ENCODE measurements around the gene RNF168. TPM values are rescaled to one million over a fixed set of nuclear protein-coding genes. Genes with fewer than 3 reads are reported as not detected.
"Not testable (repeated sequence)": the region's sequence is repeated elsewhere in the genome, so short reads cannot be mapped to it uniquely, and the experiment has no call there.

The RNF168 gene
- total and polyA plus RNA-seq, 7 donors: 3.6 to 30.2 (median 14.1) TPM

DNA sequence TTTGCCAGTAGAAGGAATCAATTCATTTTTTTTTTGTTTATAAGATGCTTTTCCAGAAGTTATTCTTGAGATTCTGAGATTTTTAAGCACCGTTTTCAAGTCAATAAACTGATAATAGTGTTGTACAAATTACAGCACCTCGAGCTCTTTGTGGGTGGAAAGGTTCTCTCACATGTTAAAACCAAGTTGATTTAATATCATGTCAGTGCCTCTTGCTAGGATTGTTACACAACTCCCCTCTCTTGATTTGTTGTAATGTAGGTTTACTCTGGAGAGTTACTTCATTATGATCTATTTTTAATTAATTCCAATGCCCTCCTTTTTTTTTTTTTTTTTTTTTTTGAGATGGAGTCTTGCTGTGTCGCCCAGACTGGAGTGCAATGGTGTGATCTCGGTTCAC is 45.5 kb downstream of the RNF168 start:
- intact Hi-C loops (cut with DNase I): no loop called here

DNA sequence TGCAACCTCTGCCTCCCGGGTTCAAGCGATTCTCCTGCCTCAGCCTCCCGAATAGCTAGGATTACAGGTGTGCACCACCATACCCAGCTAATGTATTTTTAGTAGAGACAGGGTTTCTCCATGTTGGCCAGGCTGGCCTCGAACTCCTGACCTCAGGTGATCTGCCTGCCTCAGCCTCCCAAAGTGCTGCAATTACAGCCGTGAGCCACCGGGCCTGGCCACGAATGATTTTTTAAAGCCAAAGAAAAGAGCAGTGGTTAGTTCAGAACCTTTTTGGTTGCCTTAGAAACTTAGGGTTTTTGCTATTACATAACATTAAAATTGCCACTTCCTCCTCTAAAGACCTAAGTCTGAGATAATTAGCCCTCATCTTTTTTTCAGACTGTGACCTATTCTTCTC is 46.1 kb downstream of the RNF168 start:
- H3K4me1 ChIP-seq; H3K27me3 ChIP-seq; H3K27ac ChIP-seq; H3K9me3 ChIP-seq; H3K36me3 ChIP-seq; H3K4me3 ChIP-seq; intact Hi-C loops (cut with DNase I); DNase-seq: not testable (repeated sequence)
- WGBS, 2 donors: 76 to 86% methylated on average over 7 of the region's 7 CpGs

More for the DNA sequence above, 45.5 kb downstream of the RNF168 start:
- no peaks in the 10 kb centered on the region for H3K4me1 ChIP-seq
- H3K4me3 ChIP-seq: no peak overlapping the region
- no peaks in the 10 kb centered on the region for H3K9me3 ChIP-seq
- DNase-seq: no peak
- peaks cover 0 to 6% (median 0%) of the 10 kb centered on the region in 4 donors for H3K36me3 ChIP-seq
- whole genome bisulfite sequencing, 2 donors: 67 to 78% methylated on average over 4 of the region's 4 CpGs
- TF ChIP-seq POLR2A (IDR thresholded peaks at IDR 0.05): no peak
- TF ChIP-seq EP300 (IDR thresholded peaks at IDR 0.05): no peak
- TF ChIP-seq, protein P1, sequence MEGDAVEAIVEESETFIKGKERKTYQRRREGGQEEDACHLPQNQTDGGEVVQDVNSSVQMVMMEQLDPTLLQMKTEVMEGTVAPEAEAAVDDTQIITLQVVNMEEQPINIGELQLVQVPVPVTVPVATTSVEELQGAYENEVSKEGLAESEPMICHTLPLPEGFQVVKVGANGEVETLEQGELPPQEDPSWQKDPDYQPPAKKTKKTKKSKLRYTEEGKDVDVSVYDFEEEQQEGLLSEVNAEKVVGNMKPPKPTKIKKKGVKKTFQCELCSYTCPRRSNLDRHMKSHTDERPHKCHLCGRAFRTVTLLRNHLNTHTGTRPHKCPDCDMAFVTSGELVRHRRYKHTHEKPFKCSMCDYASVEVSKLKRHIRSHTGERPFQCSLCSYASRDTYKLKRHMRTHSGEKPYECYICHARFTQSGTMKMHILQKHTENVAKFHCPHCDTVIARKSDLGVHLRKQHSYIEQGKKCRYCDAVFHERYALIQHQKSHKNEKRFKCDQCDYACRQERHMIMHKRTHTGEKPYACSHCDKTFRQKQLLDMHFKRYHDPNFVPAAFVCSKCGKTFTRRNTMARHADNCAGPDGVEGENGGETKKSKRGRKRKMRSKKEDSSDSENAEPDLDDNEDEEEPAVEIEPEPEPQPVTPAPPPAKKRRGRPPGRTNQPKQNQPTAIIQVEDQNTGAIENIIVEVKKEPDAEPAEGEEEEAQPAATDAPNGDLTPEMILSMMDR (IDR thresholded peaks at IDR 0.05): no peak
- TF ChIP-seq POLR2AphosphoS5 (IDR thresholded peaks at IDR 0.05): no peak
- H3K27me3 ChIP-seq: no peaks in the 10 kb centered on the region
- no peak overlapping the region for H3K27ac ChIP-seq

DNA sequence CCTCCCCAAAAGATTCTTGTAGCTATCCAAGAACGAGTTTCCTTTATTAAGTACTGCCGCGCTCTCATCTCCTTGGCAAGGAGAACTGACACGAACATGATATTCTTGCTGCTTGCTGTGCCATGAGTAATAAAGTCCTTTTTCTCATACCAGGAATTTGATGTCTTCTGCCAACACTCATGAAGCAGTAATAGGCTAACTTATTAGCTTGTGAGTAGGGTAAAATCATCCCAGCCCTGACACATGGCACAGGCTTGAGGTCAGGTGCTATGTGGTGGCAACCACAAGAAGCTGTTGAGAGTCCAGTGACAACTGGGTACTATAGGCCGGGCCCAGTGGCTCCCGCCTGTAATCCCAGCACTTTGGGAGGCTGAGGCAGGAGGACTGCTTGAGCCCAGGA is 48.6 kb downstream of the RNF168 start:
- intact Hi-C loops (cut with DNase I): no loop called here
- TF ChIP-seq, protein P1 (IDR thresholded peaks at IDR 0.05): no peak
- TF ChIP-seq POLR2AphosphoS5 (IDR thresholded peaks at IDR 0.05): no peak
- TF ChIP-seq POLR2A (IDR thresholded peaks at IDR 0.05): no peak
- TF ChIP-seq EP300 (IDR thresholded peaks at IDR 0.05): no peak
- no peak for DNase-seq
- Histone ChIP-seq H3K36me3 (peaks cover 0 to 12% (median 0%) of the 10 kb centered on the region in 4 donors), H3K9me3 (no peaks in the 10 kb centered on the region), H3K4me1 (no peaks in the 10 kb centered on the region), H3K4me3 (no peak overlapping the region), H3K27me3 (no peaks in the 10 kb centered on the region), H3K27ac (no peak overlapping the region)
- 95% methylated on average over 6 of the region's 6 CpGs for WGBS, 2 donors

DNA sequence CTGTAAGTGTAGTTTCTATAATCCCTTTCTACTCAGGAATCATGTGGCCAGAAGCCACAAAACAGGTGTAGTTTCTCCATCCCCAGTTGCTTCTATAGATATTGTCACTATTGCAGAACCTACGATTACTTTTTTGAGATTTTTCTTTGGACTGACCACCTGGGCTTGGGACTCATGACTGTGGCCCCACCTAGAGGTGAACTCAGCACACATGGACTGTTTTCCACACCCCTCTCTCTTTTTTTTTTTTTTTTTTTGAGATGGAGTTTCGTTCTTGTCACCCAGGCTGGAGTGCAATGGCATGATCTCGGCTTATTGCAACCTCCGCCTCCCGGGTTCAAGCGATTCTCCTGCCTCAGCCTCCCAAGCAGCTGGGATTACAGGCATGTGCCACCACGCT is 58.2 kb downstream of the RNF168 start:
- H3K27me3 ChIP-seq; H3K27ac ChIP-seq; H3K4me3 ChIP-seq; DNase-seq; intact Hi-C loops (cut with DNase I); H3K36me3 ChIP-seq; H3K9me3 ChIP-seq; H3K4me1 ChIP-seq: not testable (repeated sequence)
- WGBS, 2 donors: 92% methylated on average over 7 of the region's 7 CpGs

DNA sequence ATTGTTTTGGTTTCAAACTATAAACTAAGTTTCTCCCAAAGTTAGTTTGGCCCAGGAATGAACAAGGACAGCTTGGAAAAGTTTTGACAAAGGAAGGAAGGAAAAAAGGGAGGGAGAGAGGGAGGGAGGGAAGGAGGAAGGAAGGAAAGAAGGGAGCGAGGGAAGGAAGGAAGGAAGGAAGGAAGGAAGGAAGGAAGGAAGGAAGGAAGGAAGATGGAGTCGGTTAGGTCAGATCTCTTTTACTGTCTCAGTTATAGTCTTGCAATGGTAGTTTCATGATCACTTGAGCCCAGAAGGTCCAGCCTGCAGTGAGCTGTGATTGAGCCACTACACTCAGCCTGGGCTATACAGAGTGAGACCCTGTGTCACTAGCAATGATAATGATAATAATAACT is 59.1 kb downstream of the RNF168 start:
- no peaks in the 10 kb centered on the region for H3K9me3 ChIP-seq
- no peaks in the 10 kb centered on the region for H3K27me3 ChIP-seq
- 46 to 65% methylated on average over 2 of the region's 2 CpGs for WGBS, 2 donors
- intact Hi-C loops (cut with DNase I): no loop called here
- no peak for DNase-seq
- no peak overlapping the region for H3K27ac ChIP-seq
- TF ChIP-seq POLR2AphosphoS5 (IDR thresholded peaks at IDR 0.05) (no peak), EP300 (IDR thresholded peaks at IDR 0.05) (no peak), POLR2A (IDR thresholded peaks at IDR 0.05) (no peak)
- TF ChIP-seq, protein P1 (IDR thresholded peaks at IDR 0.05): no peak
- H3K4me3 ChIP-seq: no peak overlapping the region
- H3K4me1 ChIP-seq: no peaks in the 10 kb centered on the region
- H3K36me3 ChIP-seq: no peaks in the 10 kb centered on the region

DNA sequence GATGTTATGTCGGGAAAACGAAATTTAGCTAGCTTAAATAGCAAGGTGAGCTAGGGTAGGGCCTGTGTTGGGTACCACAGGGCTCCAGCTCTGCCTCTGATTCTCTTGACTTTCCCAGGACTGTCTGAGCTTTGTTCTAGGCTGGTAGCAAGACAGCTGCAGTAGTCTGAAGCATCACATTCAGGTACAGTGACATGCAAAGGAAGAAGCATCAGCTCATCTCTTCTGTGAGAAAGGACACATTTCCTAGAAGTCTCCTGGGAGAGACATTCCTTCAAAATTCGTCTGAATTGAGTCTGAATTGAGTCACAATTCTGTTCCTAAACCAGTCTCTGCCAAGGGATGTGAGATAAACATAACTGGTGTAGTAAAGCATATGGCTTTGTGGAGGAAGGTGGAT is 62.9 kb downstream of the RNF168 start:
- no peak for DNase-seq
- intact Hi-C loops (cut with DNase I): no loop called here
- Histone ChIP-seq H3K4me3 (no peak overlapping the region), H3K36me3 (no peaks in the 10 kb centered on the region), H3K9me3 (no peaks in the 10 kb centered on the region), H3K27me3 (no peaks in the 10 kb centered on the region), H3K4me1 (no peaks in the 10 kb centered on the region), H3K27ac (no peak overlapping the region)
- TF ChIP-seq POLR2AphosphoS5 (IDR thresholded peaks at IDR 0.05): no peak
- no peak for TF ChIP-seq POLR2A (IDR thresholded peaks at IDR 0.05)
- no peak for TF ChIP-seq EP300 (IDR thresholded peaks at IDR 0.05)
- TF ChIP-seq, protein P1 (IDR thresholded peaks at IDR 0.05): no peak
- WGBS, 2 donors: 68 to 70% methylated on average over 3 of the region's 3 CpGs
